GM18517 (cell line): ENCODE results near the gene MIEF1.

ENCODE experiments used
- ATAC-seq: cut with Tn5 transposase; IDR thresholded peaks from one replicate; pipeline ENCODE4 v1.9.1; 2021; ENCODE audit warnings: mild to moderate bottlenecking, moderate library complexity; ENCODE audit not compliant: unreplicated experiment

Gene MIEF1

GRCh38 chr22:39554151-39554550, 52.1 kb downstream of the MIEF1 start:
- ATAC-seq: no peak

- no peak for ATAC-seq
These were observed 55.1 kb downstream of the MIEF1 start for GRCh38 chr22:39556970-39557841.

GRCh38 chr22:39558254-39558727, 56.2 kb downstream of the MIEF1 start:
- ATAC-seq: no peak

- no peak for ATAC-seq
These were observed 56.9 kb downstream of the MIEF1 start for GRCh38 chr22:39558950-39559349.

- ATAC-seq: no peak
These were observed 57.5 kb downstream of the MIEF1 start for GRCh38 chr22:39559456-39560105.

- no peak for ATAC-seq
These were observed 58.0 kb downstream of the MIEF1 start for GRCh38 chr22:39560127-39560526.

GRCh38 chr22:39562839-39563489, 60.9 kb downstream of the MIEF1 start:
- ATAC-seq: no peak

GRCh38 chr22:39563571-39564428, 61.7 kb downstream of the MIEF1 start:
- ATAC-seq: no peak

GRCh38 chr22:39565414-39565944, 63.4 kb downstream of the MIEF1 start:
- ATAC-seq: no peak

GRCh38 chr22:39567135-39567946, 65.3 kb downstream of the MIEF1 start:
- no peak for ATAC-seq
